HepG2 (cell line): ENCODE results near the gene DCPS. TPM values are rescaled to one million over a fixed set of nuclear protein-coding genes. Genes with fewer than 3 reads are reported as not detected.
"Not testable (repeated sequence)": the region's sequence is repeated elsewhere in the genome, so short reads cannot be mapped to it uniquely, and the experiment has no call there.

Experiments used
- ATAC-seq: fragments of 200-7000 bp; cut with Tn5 transposase; 3 replicates; pipeline ENCODE4 v1.9.1; 2020; ENCODE audit warnings: mild to moderate bottlenecking, moderate library complexity
- BruUV-seq: library from RNA; stranded (reverse); fragments of 400-500 nt; replicated peaks from 2 replicates; lab custom pipeline; 2021; lab: Mats Ljungman, UMichigan
- CTCF ChIA-PET: fragments of 300-600 bp; formaldehyde crosslinking; extraction: SDS; loops from one replicate; lab custom pipeline; 2021; ENCODE audit warnings: low total read pairs, inconsistent platforms, low intra/inter-chr PET ratio; lab: Yijun Ruan, JAX
- POLR2A ChIA-PET: fragments of 350-600 bp; sonication (Branson Sonifier 250); formaldehyde crosslinking; loops from one replicate; lab custom pipeline; 2020; ENCODE audit warnings: antibody characterized with exemption, inconsistent platforms; lab: Yijun Ruan, JAX
- DNase-seq: peaks from one replicate; pipeline ENCODE4 v3.0.0-alpha.2; 2015; ENCODE audit warnings: low spot score
- FAIRE-seq: peaks from 3 replicates; lab custom pipeline; 2011; peaks lifted over from hg19 to GRCh38; lab: Jason Lieb, UNC
- H2AFZ ChIP-seq: one replicate; pipeline ENCODE4 v1.6.1; 2011; ENCODE audit warnings: low read length, inconsistent platforms
- H3K27ac ChIP-seq: fragments of 300-600 bp; 3 replicates; pipeline ENCODE4 v1.8.0; 2011; ENCODE audit warnings: mixed run types, mild to moderate bottlenecking, mixed read lengths, low read length, inconsistent platforms; ENCODE audit not compliant: insufficient read depth; ENCODE audit errors: extremely low read length
- H3K27me3 ChIP-seq, 2 experiments: fragments of 200-600 bp in 1 of 2; 2 replicates in 1 of 2; 3 replicates in 1 of 2; pipeline versions ENCODE4 v1.6.0 to v1.8.0; 2011; ENCODE audit warnings: low read length in 2 of 2, mild to moderate bottlenecking in 2 of 2, moderate library complexity in 2 of 2, inconsistent platforms in 1 of 2; ENCODE audit not compliant: insufficient read depth in 2 of 2, control insufficient read depth in 1 of 2
- H3K36me3 ChIP-seq, 2 experiments: fragments of 200-600 bp in 1 of 2; replicated peaks in 1 of 2; 2 replicates in 1 of 2; 3 replicates in 1 of 2; pipeline versions ENCODE4 v1.5.1 to v1.8.0; 2011; ENCODE audit warnings: low read length in 2 of 2, inconsistent platforms in 1 of 2; ENCODE audit not compliant: insufficient read depth in 2 of 2, control insufficient read depth in 1 of 2
- H3K4me1 ChIP-seq: 2 replicates; pipeline ENCODE4 v1.5.1; 2012; ENCODE audit warnings: low read length, inconsistent platforms; ENCODE audit not compliant: insufficient read depth
- H3K4me2 ChIP-seq: 2 replicates; pipeline ENCODE4 v1.6.0; 2011; ENCODE audit warnings: low read depth, low read length, inconsistent platforms
- H3K4me3 ChIP-seq, 3 experiments: fragments of 200-600 bp in 1 of 3; sonication (generic), shearing (Covaris generic) in 1 of 3; replicated peaks in 1 of 3; 2 replicates each; pipeline ENCODE4 v1.5.1; 2011 to 2016; ENCODE audit warnings: low read length in 3 of 3, inconsistent platforms in 2 of 3, low read depth in 2 of 3, mild to moderate bottlenecking in 2 of 3, control low read depth in 1 of 3, mixed read lengths in 1 of 3; ENCODE audit not compliant: insufficient read depth in 1 of 3
- H3K79me2 ChIP-seq: one replicate; pipeline ENCODE4 v1.6.1; 2011; ENCODE audit warnings: low read length, inconsistent platforms; ENCODE audit not compliant: insufficient read depth
- H3K9ac ChIP-seq: 2 replicates; pipeline ENCODE4 v1.6.0; 2011; ENCODE audit warnings: mild to moderate bottlenecking, low read depth, low read length, inconsistent platforms; ENCODE audit not compliant: insufficient read depth
- H3K9me3 ChIP-seq: 2 replicates; pipeline ENCODE4 v1.5.1; 2012; ENCODE audit warnings: mild to moderate bottlenecking, low read length
- H4K20me1 ChIP-seq: 2 replicates; pipeline ENCODE4 v1.6.0; 2011; ENCODE audit warnings: inconsistent platforms, mild to moderate bottlenecking, low read length, moderate library complexity; ENCODE audit not compliant: insufficient read depth
- KDM5B ChIP-seq: sonication (generic); formaldehyde crosslinking; IDR thresholded peaks from 2 replicates; pipeline ENCODE4 v1.4.0; 2020; ENCODE audit warnings: missing genetic modification reagents, mild to moderate bottlenecking, borderline replicate concordance
- POLR2A ChIP-seq, 2 experiments: IDR thresholded peaks; 2 replicates each; pipeline ENCODE4 v1.6.1; 2011; ENCODE audit warnings: low read depth in 2 of 2, low read length in 2 of 2, mild to moderate bottlenecking in 1 of 2, moderate library complexity in 1 of 2; ENCODE audit not compliant: insufficient read depth in 1 of 2
- PREB ChIP-seq: sonication (generic); formaldehyde crosslinking; IDR thresholded peaks from 2 replicates; pipeline ENCODE4 v1.4.0; 2020; ENCODE audit warnings: missing genetic modification reagents
- SETDB1 ChIP-seq: sonication (generic); formaldehyde crosslinking; IDR thresholded peaks from 2 replicates; pipeline ENCODE4 v1.5.1; 2020; ENCODE audit warnings: missing genetic modification reagents, mild to moderate bottlenecking, borderline replicate concordance
- SRF ChIP-seq: IDR thresholded peaks from 2 replicates; pipeline ENCODE4 v1.6.1; 2011; ENCODE audit warnings: mild to moderate bottlenecking, low read depth, low read length, moderate library complexity
- ZBTB44 ChIP-seq: sonication (generic); formaldehyde crosslinking; IDR thresholded peaks from 2 replicates; pipeline ENCODE4 v1.4.0; 2020; ENCODE audit warnings: missing genetic modification reagents
- ZNF326 ChIP-seq: sonication (generic); formaldehyde crosslinking; IDR thresholded peaks from 2 replicates; pipeline ENCODE4 v1.4.0; 2020; ENCODE audit warnings: missing genetic modification reagents, borderline replicate concordance
- WGBS: methylation state at CpG from one replicate; pipeline ENCODE4 v1.1.6; 2017; ENCODE audit warnings: low lambda C conversion rate; 5-methylcytosine and 5-hydroxymethylcytosine counted together
- in situ Hi-C: cut with HindIII; loops from 2 replicates; pipeline ENCODE4 v1.10.0; 2017; ENCODE audit warnings: low pct_unique_long_range_greater_than_20kb; ENCODE audit not compliant: extremely low pct_ligation_motif_present
- intact Hi-C: fragments of 100-400 bp; cut with micrococcal nuclease; formaldehyde crosslinking; loops from one replicate; pipeline ENCODE4 v1.10.0; 2022; ENCODE audit not compliant: unreplicated experiment
- polyA plus RNA-seq, 8 experiments: library from polyadenylated mRNA; depleted of rRNA in 3 of 8; stranded (reverse) in 7 of 8; unstranded in 1 of 8; fragments of >200 nt; fragmentation: Illumina TruSeq in 4 of 8; extraction: Trizol in 4 of 8; gene quantifications; 2 replicates each; pipeline versions ENCODE4 v1.2.1 to v1.2.3, GENCODE V29; 2011 to 2016; ENCODE audit warnings: low read depth in 4 of 8, missing spikeins in 1 of 8, mixed read lengths in 1 of 8; ENCODE audit not compliant: insufficient read depth in 1 of 8
- total RNA-seq, 5 experiments: library from RNA; depleted of rRNA; stranded (reverse); fragments of >200 nt; fragmentation: Illumina TruSeq; extraction: Trizol; gene quantifications; 2 replicates each; pipeline ENCODE4 v1.2.3, GENCODE V29; 2016; ENCODE audit warnings: low read depth in 1 of 5
- TF ChIP-seq, protein P1 (sequence below): sonication (generic); formaldehyde crosslinking; IDR thresholded peaks from 2 replicates; pipeline ENCODE4 v1.8.1; 2023; ENCODE audit warnings: mild to moderate bottlenecking, missing genetic modification reagents

DCPS gene
- total and polyA plus RNA-seq, 2 of the 13 experiments (the other 11 are each of a cell fraction or from before 2014, with no cell fraction given) = 21.9 to 22.5 TPM

DNA sequence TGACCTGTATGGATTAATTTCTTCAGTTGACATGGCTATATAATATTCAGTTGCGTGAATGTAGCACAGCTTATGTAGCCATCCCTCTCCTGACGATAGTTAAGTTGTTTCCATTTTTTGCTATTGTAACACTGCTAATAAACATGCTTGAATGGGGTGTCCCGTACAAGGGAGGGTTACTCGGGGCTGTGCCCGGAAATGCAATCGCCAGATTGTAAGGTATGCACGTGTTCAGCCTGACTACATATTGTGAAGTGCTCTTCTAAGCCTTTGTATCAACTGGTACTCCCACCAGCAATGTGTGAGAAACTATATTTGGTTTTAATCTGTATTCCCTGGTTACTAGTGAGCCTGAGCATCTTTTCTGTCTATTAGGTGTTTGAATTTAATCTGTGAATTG lies 67.7 kb downstream of the DCPS start (continued):
- TF ChIP-seq SETDB1 (CRISPR knock-in tag) = no peak
- TF ChIP-seq POLR2A (IDR thresholded peaks at IDR 0.05; ENCODE audit: insufficient read depth in 1 of 2, low read depth in 2 of 2, low read length in 2 of 2) = no peak
- TF ChIP-seq KDM5B = no peak
- no peak for TF ChIP-seq SRF
- TF ChIP-seq ZNF326 (CRISPR knock-in tag) = no peak
- TF ChIP-seq, protein P1, sequence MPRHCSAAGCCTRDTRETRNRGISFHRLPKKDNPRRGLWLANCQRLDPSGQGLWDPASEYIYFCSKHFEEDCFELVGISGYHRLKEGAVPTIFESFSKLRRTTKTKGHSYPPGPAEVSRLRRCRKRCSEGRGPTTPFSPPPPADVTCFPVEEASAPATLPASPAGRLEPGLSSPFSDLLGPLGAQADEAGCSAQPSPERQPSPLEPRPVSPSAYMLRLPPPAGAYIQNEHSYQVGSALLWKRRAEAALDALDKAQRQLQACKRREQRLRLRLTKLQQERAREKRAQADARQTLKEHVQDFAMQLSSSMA = no peak
- TF ChIP-seq PREB = no peak
- TF ChIP-seq ZBTB44 (CRISPR knock-in tag) = no peak

DNA sequence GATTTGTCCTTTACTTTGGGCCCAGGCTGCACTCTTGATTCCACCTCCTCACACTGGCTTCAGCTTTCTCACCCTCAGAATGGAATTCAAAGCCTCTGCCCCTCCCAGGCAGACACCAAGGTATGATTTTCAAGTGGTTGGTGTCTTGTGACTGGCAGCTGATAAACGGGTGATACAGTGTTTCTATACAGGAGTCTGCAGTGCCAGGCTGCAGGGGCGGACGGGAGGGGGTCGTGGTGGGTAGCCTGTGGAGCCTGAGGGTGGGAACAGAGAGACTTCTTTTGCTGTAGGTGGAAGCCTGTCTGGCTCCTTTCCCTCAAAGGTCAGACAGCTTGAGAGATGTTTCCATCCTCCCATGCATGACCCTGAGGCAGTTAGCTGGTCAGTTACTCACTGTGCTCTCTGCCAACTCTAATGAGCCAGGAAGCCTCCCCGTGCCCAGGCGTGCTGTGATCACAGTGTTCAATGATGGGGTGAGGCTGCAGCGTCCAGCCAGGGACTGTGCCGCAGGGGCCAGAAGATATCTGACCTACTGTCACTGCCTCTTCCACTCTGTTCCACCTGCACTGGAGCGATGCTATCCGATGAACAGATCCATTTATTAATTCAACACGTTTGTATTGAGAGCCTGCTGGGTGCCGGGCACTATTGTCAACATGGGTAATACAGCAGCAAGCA lies 69.7 kb downstream of the DCPS start:
- in situ Hi-C loops, H3K4me3 ChIP-seq, H2AFZ ChIP-seq, ATAC-seq, BruUV-seq, H4K20me1 ChIP-seq, FAIRE-seq, intact Hi-C loops, DNase-seq, POLR2A ChIA-PET, H3K27ac ChIP-seq, H3K4me2 ChIP-seq, H3K9ac ChIP-seq, H3K27me3 ChIP-seq, H3K9me3 ChIP-seq, H3K36me3 ChIP-seq, CTCF ChIA-PET, H3K4me1 ChIP-seq: not testable (repeated sequence)
- peaks cover 12% of the 10 kb centered on the region for H3K79me2 ChIP-seq
- WGBS = 88% methylated on average over 9 of the region's 12 CpGs

GRCh38 chr11:126374562-126375300 lies 70.9 kb downstream of the DCPS start:
- H3K4me3 ChIP-seq, H3K4me2 ChIP-seq, H2AFZ ChIP-seq, DNase-seq, BruUV-seq, H3K27ac ChIP-seq, CTCF ChIA-PET, intact Hi-C loops, FAIRE-seq, H3K9ac ChIP-seq, H3K9me3 ChIP-seq, H4K20me1 ChIP-seq, H3K27me3 ChIP-seq, H3K36me3 ChIP-seq, in situ Hi-C loops, H3K4me1 ChIP-seq: not testable (repeated sequence)
- H3K79me2 ChIP-seq = peaks cover 15% of the 10 kb centered on the region
- POLR2A ChIA-PET = interaction anchor here (0.6 kb wide), 1 partner anchor 66 kb away, joined by 3 read pairs; no protein-coding TSS in a partner anchor
- WGBS = 96% methylated on average over 15 of the region's 28 CpGs
- ATAC-seq = peak; percentile 23; the same call in 1 of the 3 replicates
